NCI-H2196 treated with DMSO at 0.1 percent for 48 hours (cell line): ENCODE measurements around the gene CELA3B.
A peak's percentile ranks its signal among the peaks of the same experiment; 100 is the strongest.
"Not testable (repeated sequence)": the region's sequence is repeated elsewhere in the genome, so short reads cannot be mapped to it uniquely, and the experiment has no call there.

Experiments used
- DNase-seq: peaks from one replicate; lab custom pipeline; 2025; ENCODE audit not compliant: unreplicated experiment; lab: John Stamatoyannopoulos, UW

CELA3B gene, protein sequence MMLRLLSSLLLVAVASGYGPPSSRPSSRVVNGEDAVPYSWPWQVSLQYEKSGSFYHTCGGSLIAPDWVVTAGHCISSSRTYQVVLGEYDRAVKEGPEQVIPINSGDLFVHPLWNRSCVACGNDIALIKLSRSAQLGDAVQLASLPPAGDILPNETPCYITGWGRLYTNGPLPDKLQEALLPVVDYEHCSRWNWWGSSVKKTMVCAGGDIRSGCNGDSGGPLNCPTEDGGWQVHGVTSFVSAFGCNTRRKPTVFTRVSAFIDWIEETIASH

DNA sequence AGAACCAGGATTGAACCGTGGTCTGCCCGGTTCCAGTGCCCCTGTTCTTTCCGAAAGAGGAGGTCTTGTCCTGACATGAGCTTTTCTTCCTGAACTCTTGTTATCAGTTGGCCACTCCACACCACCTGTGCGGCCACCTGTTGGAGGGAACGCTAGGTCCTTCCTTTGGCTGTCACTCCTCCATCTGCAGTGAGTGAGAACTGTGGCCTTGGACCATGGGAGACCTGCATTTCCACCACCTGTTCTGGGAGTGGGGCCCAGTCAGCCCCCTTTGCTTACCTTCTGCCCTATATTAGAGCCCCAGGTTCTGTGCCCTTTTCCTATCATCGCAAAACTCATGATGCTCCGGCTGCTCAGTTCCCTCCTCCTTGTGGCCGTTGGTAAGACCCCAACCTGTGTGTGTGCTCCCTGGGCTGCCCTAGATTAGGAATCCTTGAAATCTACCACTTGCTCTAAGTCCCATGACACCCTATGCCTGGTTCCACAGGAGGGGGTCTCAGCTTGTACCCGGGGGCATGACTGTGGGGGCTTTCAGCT is at the start of gene CELA3B:
CELA3B (plus strand) TSS at position 320 of the 537 bp plus-strand sequence; CDS start at position 338, 18 bp downstream.
- not testable (repeated sequence) for DNase-seq

DNA sequence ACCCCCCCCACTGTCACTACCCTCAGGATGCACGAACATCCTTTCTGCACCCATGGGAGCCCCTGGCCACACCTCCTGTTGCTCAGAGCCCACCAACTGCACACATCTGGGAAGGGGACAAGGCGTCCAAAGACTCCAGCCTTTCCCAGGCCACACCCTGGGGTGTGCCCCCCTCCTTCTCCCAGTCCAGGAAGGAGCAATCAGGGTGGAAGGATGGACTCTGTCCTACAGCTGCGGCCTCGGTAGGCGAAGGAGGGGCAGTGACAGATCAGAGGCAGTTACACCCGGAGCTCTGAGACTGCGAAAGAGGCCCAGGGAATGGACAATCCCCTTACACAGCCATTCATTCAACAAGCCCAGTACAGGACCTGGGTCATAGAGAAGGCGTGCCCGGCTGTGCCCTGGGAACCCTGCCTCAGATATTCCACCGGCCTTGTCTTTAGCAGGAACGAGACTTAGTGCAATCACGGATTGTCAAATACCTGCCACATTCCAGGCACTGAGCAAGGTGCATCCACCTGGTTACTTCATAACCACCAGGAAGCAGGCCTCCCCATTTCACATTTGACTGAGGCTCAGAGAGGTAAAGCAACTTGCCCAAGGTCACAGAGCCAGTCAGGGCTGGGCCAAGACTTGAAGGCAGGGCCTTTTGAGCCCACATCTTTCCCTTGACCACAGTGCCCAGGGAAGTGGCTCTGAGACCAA is 49.1 kb upstream of the CELA3B start:
- DNase-seq, result no peak

DNA sequence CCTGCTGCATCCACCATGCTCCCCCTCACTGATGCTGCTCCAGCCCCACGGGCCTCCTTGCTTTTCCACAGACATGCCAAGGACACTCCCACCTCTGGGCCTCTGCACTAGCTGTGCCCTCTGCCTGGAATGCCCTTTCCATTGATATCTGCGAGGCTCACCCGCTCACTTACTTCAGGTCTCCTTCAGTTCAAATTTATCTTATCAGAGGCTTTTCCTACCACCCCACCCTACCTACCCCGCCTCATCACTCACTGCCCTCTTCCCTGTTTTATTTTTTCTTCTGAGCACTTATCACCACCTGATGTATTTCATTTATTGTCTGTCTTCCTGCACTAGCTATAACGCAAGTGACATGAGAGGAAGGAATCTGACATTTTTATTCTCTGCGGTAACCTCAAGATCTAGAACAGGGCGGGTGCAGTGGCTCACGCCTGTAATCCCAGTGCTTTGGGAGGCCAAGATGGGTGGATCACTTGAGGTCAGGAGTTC is 46.7 kb upstream of the CELA3B start:
- no peak for DNase-seq

DNA sequence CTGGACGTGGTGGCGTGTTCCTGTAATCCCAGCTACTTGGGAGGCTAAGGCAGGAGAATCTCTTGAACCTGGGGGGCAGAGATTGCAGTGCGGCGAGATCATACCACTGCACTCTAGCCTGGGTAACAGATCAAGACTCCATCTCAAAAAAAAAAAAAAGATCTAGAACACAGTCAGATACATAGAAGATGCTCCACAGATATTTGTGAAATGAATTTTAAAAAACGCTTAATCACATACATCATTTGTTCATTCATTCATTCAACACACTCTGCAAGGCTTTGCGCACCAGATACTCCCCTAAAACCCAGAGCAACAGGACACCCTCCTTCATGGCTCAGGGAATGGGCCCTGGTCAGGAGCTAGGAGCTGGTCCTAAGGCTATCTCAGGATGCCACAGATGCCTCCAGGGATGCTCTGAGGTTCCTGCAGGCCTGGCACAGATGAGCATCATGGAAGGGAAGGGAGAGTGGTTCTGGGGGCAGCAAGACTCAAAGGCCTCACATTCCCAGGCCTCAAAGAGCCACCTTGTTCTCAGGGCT is 46.1 kb upstream of the CELA3B start:
- no peak for DNase-seq

DNA sequence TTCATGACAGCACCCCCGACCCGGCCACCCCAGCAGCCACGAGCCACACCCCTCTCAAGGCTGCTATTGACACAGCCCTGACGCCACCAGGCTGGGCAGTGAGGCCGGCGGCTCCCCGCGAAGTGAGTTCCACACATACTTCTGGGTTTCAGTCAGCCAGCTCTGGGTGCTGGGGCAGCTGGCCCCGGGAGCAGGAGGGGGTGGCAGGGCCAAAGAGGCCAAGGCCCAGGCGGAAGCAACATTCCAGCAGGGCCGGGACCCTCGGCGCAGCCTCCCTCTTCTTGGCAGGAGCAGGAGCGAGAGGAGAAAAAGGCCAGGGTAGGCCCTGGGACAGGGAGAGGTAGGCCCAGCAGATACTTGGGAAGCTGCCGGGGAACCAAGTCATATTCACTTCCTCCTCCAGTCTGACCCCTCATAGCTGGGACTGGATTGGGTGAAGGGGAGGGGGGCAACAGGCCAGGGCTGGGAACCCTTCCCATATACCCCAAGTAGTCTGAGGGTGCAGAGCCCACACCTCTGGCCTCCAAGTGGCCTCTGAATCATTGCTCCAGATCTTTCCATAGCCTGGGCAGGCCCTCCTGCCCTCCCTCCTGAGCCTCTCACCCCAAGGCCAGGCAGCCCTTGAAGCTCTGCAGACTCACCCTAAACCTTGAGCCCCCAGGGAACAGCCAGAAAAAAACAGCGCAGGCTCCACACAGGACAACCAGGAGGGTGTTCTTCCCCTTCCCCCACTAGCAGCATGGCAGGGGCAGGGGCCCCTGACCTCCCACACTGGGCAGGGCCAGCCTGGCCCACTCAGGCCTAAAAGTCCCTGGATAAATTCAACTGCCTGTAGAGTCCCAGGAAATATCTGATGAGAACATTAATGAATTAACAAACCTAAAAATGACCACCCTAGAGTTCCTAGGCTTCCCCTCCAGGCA is 45.4 kb upstream of the CELA3B start:
- DNase-seq, result no peak

DNA sequence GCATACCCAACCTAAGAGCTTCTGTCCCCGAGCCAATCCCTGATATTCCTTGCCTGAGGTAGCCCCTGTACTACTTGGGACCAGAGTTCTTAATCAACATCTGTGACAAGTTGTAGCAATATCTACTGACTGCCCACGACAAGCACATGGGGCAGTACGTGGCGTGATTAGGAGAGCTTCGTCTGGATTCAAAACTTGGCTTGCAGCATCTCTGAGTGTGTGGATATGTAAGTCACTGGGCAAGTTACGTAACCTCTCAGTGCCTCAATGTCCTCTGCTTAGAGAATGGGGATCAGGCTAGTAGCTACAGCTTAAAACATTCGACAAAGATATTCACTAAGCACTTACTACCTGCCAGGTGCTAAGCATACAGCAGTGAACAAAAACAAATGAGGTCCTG is 44.7 kb upstream of the CELA3B start:
- DNase-seq, result no peak

DNA sequence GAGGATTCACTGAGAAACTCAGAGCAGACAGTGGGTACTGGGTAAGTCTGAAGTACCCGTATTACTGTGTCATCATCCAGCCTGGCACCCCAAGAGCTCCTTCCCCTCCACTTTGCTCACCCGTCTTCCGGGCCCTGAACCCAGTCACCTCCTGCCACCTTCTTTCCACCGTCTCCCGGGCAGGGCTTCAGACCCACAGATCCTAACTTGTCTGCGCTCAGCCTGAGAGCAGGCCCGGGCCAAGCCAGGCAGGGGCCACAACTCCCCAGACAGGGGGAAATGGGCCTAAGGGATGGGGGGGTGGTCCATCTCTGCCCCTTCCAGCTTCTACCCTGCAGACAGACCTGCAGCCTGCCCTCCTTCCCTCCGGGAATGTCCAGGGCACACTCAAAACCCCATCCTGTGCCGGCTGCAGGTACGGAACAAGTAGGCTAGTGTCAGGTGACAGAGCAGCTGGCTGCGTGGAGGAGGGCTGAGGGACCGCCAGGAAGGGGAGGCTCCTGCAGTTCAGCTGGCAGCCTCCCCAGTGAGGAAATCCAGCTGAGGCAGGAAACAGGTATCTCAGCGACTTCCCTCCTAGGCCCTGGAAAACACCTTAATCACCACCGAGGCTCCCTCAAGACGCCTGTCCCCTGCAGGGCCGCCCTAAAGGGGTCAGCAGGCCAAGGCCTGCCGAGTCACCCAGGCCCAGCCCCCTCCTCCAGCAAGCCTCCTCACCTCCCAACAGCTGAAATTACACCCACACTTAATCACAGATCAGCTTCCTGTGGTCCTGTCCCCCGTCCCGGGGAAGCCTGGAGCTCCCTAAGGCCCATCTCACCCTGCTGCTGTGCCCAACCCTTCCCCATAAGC is 43.2 kb upstream of the CELA3B start:
- peak; percentile 91 for DNase-seq

DNA sequence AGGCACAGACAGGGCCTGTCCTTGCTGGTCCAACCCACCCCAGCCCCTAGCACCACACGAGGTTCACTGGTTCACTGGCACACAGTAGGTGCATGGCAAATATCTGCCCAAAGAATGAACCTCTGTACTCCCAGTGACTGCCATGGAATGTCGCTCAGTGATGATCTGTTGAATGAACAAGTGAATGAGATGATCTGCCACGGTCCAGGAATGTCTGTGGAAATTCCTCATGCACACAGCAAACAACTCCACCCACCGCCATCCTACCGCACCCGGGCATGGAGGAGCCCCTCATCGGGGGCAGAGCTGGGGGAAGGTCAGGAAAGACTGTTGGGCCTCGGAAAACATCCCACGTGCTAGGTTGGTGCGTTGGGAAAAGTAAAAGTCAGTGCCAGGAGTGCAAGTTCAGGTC is 41.4 kb upstream of the CELA3B start:
- DNase-seq, result no peak

DNA sequence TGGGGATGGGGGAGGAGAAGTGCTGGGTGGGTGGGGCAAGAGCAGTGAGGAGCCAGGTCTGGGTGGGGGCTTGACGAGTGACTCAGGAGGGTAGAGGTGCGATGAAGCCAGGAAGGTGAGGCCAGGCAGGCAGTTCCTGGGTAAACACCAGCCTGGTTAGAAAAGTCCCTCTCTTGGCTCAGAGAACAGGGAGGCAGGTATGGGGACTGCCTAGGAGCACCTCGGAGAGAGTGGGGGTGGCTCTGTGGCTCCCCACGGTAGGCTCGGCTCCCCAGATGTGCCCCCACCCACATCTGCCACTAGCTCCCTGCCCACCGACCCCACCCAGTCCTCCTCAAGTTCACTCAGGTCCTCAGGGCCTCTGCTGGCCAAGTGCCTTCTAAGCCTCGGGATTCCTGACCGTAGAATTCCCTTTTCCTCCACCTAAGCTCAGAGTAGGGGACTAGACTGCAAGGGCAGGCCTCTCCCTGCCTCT is 40.9 kb upstream of the CELA3B start:
- DNase-seq, result no peak

DNA sequence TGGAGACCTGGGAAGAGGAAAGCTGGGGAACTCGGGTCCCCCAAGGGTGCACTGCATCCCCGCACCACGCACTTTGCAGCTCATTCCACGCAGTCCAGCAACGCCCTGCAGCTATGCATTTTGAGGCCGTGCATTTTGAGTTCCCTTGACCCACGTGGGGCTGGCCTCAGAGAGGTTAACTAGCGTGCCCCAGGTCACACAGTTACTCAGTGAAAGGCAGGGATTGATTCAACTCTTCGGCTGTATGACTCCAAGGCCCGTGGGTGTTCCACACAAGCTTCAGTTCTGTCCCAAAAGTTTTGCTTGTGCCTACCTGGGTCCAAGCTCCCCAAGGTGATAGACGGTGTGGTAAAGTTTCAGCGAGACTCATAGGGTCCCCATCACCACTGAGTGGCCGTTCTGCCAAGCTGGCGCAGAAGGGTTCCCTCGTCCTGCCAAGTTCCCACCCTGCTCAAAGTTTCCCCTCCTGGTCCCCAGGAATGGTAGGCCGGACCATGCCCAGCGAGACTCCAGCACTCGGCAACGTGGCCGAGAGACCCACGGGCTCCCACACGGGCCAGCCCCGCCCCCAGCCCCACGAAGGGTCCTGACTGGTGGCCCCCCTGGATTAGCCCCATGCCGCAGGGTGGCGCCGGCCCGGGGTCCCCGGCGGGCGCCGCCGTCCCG is 40.3 kb upstream of the CELA3B start:
- DNase-seq, result no peak

DNA sequence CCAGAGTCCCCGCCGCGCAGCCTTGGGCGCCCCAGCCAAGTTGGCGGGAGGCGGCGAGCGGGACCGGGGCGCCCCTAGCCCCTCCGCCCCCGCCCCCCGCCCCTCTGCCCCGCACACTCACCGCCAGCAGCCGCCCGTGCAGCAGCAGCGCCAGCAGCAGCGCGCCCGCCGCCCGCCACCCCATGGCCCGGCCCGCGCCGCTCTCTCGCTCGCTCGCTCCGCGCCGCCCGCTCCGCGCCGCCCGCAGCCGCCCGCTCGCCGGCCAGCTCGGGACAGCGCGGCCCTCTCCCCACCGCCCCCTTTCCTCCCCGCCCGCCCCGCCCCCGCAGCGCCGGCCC is 39.8 kb upstream of the CELA3B start, which contains the start of gene HSPG2:
HSPG2 (minus strand) TSS at position 277 of the 338 bp plus-strand sequence; CDS start at position 184, 93 bp downstream.
- DNase-seq, result no peak

DNA sequence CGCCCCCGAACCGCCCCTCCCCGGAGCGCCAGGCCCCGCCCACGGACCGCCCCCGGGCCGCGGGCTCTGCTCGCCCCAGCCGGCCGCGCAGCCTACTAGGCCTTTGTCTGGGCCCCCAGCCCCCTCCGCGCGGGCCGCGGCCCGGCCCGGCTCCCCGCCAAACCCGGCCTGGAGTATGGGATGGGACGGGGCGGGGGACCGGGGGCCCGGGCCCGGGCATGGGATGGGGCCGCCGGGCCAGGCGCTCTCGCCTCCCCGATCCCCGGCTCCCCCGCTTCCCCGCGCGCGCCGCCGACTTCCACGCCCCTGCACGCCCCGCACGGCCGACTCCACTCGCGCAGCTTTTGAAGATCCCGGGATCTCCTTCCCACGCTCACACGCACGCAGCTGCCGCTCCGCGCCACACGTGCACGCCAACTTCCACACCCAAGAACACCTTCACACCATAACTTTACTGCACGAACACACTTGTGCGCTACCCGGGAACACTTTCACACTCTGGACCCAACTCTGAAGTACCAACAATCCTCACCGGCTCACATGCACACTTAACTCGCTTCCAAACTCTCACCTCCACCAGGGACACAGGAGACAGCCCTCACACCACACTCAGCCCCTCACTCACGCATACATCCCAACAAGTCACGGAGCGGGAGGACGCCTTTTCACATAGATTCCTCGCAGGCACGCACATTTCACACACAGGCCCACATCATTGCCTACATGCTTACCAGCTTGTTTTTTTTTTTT is 39.3 kb upstream of the CELA3B start:
- DNase-seq, result peak; percentile 59

DNA sequence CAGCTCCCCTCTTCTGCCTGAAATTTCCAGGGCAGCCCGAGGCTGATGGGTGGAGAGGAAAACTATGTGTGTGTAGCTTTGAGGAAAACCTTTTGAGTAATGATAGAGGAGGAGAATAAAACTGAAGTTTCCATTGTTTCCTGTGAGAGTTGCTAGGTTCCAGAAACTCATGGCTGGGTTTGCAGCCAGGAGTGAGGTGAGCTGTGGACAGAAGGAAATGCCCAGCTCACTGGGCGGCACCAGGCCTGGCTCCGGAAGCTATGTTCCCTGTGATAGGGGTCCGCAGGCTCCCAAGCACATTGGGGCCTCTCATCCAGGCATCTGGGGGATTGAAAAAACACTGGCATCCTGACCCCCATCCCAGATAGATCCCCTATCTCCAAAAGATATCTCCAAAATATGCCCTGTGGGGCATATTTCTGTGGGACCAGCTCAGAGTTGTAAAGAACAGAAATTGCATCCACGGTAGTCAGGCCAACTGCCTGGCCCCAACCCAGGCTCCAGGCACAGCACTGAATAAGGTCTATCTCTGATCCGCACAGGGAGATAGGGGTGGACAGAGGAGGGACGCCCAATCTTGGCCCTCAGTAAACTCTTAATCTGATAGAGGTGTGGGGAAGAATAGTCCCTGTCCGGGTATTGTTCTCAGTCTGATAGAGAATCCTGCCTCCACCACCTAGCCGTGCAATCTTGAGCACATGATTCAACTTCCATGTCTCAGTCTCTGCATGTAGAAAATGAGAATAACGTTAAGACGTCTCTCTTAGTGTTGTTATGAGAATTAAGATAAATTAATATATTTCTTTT is 37.9 kb upstream of the CELA3B start:
- DNase-seq, result no peak

DNA sequence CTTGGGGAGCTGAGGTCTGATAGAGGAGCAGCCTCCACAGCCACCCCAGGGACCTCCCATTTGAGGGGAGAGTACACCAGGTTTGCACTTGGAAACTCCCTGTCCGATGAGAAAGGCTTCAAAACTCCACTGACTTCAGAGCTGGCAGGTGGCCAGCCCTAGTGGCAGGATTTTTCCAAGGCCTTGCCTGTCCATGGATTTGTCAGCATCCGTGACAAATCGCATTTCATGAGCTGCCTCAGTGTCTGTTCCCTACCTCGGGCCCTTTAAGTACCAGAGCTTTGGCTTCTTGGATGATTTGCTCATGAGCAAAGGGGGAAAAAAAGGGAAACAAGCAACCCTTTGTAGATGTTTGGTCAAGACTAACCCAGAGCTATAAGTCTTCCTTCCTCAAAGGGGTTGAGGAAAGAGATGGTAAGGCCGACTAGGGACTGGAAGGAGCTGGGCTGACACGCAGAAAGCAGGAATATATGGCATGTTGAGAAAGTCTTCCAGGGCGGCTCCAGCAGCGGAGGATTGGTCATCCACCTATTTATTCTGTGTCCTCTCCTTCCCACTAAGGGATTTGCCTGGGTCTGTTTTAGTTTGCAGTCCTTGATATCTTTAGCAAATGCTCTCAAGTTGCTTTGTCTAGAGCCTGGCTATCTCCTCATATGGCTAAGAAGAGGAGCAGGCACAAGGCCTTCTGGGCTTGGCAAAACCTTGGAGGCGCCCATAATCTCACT is 37.0 kb upstream of the CELA3B start:
- DNase-seq, result no peak

DNA sequence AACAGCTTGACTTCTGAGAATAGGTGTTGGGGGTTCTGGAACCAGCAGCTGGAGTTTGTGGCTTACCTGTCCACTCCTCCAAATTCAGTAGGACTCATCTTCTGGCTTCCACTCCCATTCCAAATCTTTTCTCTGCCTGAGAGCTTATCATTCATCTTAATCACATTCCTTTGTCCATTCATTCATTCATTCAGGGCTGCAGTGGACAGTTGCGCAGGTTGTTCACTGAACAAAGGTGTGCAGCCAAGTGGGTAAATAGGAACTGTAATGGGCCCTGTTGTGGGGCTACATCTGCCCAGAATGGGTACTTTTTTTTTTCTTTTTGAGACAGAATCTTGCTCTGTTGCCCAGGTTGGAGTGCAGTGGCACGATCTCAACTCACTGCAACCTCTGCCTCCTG is 36.3 kb upstream of the CELA3B start:
- DNase-seq, result no peak

DNA sequence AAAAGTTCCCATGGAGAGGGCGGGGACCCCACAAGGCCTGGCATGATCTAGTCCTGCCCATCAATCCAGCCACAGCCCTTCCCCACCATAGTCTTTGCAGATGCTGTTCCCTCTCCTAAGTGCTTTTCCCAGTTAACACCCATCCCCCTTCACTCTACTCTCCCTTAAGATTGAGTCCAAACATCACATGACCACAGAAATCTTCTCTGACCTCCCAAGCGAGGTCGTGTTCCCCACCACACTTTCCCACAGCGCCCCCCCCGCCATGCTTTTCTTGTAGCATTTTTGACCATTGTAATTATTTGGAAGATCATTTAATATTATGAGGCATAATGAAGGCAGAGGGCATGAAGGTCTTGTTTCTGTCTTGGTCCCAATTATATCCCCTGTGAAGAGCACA is 35.5 kb upstream of the CELA3B start:
- no peak for DNase-seq

DNA sequence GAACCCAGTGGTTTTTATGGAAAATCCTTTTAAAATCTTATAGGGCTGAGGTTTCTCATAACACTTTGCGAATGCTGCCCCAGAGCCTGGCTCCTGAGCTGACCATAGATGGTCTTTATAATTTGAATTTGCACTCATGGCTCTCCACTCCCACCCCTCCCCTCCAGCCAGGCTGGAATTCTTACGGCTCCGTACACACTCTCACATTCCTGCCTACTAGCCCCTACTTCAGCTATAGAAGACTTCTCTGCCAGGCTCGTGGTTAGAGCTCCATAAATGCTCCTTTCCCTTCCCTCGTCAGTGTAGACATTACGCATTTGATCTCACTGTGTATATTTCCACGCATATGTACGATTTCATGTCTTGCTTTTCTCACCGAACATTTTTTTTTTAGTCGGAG is 34.4 kb upstream of the CELA3B start:
- DNase-seq, result no peak
